Left lung (tissue), 10 donors: ENCODE data around the gene CLCA2. TPM values are rescaled to one million over a fixed set of nuclear protein-coding genes. Genes with fewer than 3 reads are reported as not detected.

ENCODE experiments used
- ATAC-seq: fragments of 200-7000 bp; cut with Tn5 transposase; one replicate; pipeline ENCODE4 v1.9.1; 2020; ENCODE audit warnings: moderate library complexity
- DNase-seq, 4 donors: peaks; one replicate each; pipeline ENCODE4 v3.0.0-alpha.2; 2013 to 2020
- H3K27ac ChIP-seq, 2 donors: fragments of 200-600 bp; sonication (generic) in 1 of 2; one replicate each; pipeline versions ENCODE4 v1.5.0 to v1.8.0; 2020 to 2021
- H3K27me3 ChIP-seq, 2 donors: fragments of 200-600 bp; sonication (generic) in 1 of 2; one replicate each; pipeline versions ENCODE4 v1.5.0 to v1.8.0; 2020 to 2021
- H3K36me3 ChIP-seq, 2 donors: fragments of 200-600 bp; sonication (generic) in 1 of 2; one replicate each; pipeline versions ENCODE4 v1.5.0 to v1.8.0; 2020 to 2021
- H3K4me1 ChIP-seq, 2 donors: fragments of 200-600 bp; one replicate each; pipeline ENCODE4 v1.8.0; 2021
- H3K4me3 ChIP-seq, 2 donors: fragments of 200-600 bp; sonication (generic) in 1 of 2; one replicate each; pipeline versions ENCODE4 v1.5.0 to v1.8.0; 2020 to 2021; ENCODE audit warnings: mild to moderate bottlenecking in 1 of 2
- H3K9me3 ChIP-seq, 2 donors: fragments of 200-600 bp; sonication (generic) in 1 of 2; one replicate each; pipeline versions ENCODE4 v1.5.0 to v1.8.0; 2020 to 2021
- CTCF ChIP-seq, 2 donors: fragments of 200-600 bp; sonication (generic) in 1 of 2; IDR thresholded peaks; one replicate each; pipeline versions ENCODE4 v1.5.0 to v1.8.0; 2021; ENCODE audit warnings: antibody characterized with exemption in 2 of 2
- intact Hi-C, 2 donors: fragments of 100-400 bp; cut with DNase I; formaldehyde crosslinking; loops; one replicate each; pipeline versions ENCODE4 v1.11.2 to v1.14.2; 2022
- polyA plus RNA-seq, 6 donors: library from polyadenylated mRNA; unstranded; fragments of 120-200 nt; gene quantifications; one replicate each; pipeline ENCODE4 v1.2.1, GENCODE V29; 2013; ENCODE audit not compliant: insufficient read length in 6 of 6
- total RNA-seq, 2 donors: library from RNA; stranded (reverse); fragmentation: NEBNext Ultra II Directional; extraction: Animal tissue kit (Norgen Biotek cat#: 25700); gene quantifications; one replicate each; pipeline ENCODE4 v1.2.1, GENCODE V29; 2021
- donor health status: DM: no; HTN: yes; CAD: no.
- donor health status: DM: no; HTN: no; CAD: no.

The CLCA2 gene
- total and polyA plus RNA-seq, 8 donors = 0.13 to 0.42 (median 0.16) TPM

GRCh38 chr1:86477256-86477655, 53.3 kb downstream of the CLCA2 start:
- TF ChIP-seq CTCF (IDR thresholded peaks at IDR 0.05) = no peak
- no peaks in the 10 kb centered on the region for H3K27me3 ChIP-seq
- H3K4me1 ChIP-seq = no peaks in the 10 kb centered on the region
- no peaks in the 10 kb centered on the region for H3K36me3 ChIP-seq
- intact Hi-C loops = no loop called here
- no peaks in the 10 kb centered on the region for H3K9me3 ChIP-seq
- DNase-seq (no peak), ATAC-seq (no peak)
- H3K4me3 ChIP-seq = no peak overlapping the region
- H3K27ac ChIP-seq = no peak overlapping the region

- Histone ChIP-seq H3K9me3 (no peaks in the 10 kb centered on the region), H3K4me1 (no peaks in the 10 kb centered on the region), H3K27ac (no peak overlapping the region), H3K27me3 (no peaks in the 10 kb centered on the region), H3K4me3 (no peak overlapping the region), H3K36me3 (no peaks in the 10 kb centered on the region)
- no peak for TF ChIP-seq CTCF (IDR thresholded peaks at IDR 0.05)
- intact Hi-C loops = no loop called here
- no peak for ATAC-seq
- DNase-seq = no peak
Measured at GRCh38 chr1:86477682-86478081, 53.7 kb downstream of the CLCA2 start.

- no peaks in the 10 kb centered on the region for H3K36me3 ChIP-seq
- no peak overlapping the region for H3K4me3 ChIP-seq
- no peak for ATAC-seq
- H3K9me3 ChIP-seq = no peaks in the 10 kb centered on the region
- no peak for TF ChIP-seq CTCF (IDR thresholded peaks at IDR 0.05)
- no peaks in the 10 kb centered on the region for H3K27me3 ChIP-seq
- H3K27ac ChIP-seq = no peak overlapping the region
- intact Hi-C loops = no loop called here
- DNase-seq = peak in 1 of 4 donors; percentile 32
- H3K4me1 ChIP-seq = no peaks in the 10 kb centered on the region
Measured at GRCh38 chr1:86478416-86479156, 54.6 kb downstream of the CLCA2 start.

GRCh38 chr1:86481966-86482365, 58.0 kb downstream of the CLCA2 start:
- intact Hi-C loops = no loop called here
- DNase-seq (no peak), ATAC-seq (no peak)
- H3K27ac ChIP-seq = no peak overlapping the region
- H3K27me3 ChIP-seq = no peaks in the 10 kb centered on the region
- H3K9me3 ChIP-seq = no peaks in the 10 kb centered on the region
- TF ChIP-seq CTCF (IDR thresholded peaks at IDR 0.05) = no peak
- no peaks in the 10 kb centered on the region for H3K4me1 ChIP-seq
- H3K36me3 ChIP-seq = no peaks in the 10 kb centered on the region
- no peak overlapping the region for H3K4me3 ChIP-seq

- intact Hi-C loops = no loop called here
- no peak overlapping the region for H3K27ac ChIP-seq
- peak; percentile 17 for ATAC-seq
Measured at GRCh38 chr1:86487131-86487810, 63.3 kb downstream of the CLCA2 start.

More at GRCh38 chr1:86487131-86487810, 63.3 kb downstream of the CLCA2 start:
- Histone ChIP-seq H3K36me3 (no peaks in the 10 kb centered on the region), H3K27me3 (no peaks in the 10 kb centered on the region), H3K4me3 (no peak overlapping the region), H3K4me1 (no peaks in the 10 kb centered on the region), H3K9me3 (no peaks in the 10 kb centered on the region)
- TF ChIP-seq CTCF (IDR thresholded peaks at IDR 0.05) = no peak
- no peak for DNase-seq
